Islet of Langerhans (tissue), 1 donor: ENCODE data around the gene MLEC.
"Not testable (repeated sequence)": the region's sequence is repeated elsewhere in the genome, so short reads cannot be mapped to it uniquely, and the experiment has no call there.

Experiments
- FAIRE-seq: peaks from one replicate; lab custom pipeline; 2011; peaks lifted over from hg19 to GRCh38; lab: Jason Lieb, UNC

Gene MLEC

DNA sequence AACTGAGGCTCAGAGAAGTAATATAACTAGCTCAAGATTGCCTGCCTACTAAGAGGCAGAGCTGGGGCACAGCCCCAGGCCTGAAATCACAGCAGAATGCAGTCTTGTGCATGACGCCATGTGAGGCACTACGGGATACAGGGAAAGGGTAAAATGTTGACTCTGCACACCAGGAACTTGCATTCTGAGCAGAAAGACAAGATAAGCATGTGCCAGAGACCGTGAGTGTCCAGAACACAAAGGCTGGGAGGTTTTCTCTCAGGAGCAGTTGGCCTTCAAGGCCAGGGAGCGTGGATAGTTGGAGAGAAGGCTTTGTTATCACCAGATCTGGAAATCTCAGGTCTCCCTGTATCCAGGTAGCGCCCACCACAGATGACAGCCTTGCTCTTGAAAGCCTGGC is 23.2 kb upstream of the MLEC start:
- no peak for FAIRE-seq

DNA sequence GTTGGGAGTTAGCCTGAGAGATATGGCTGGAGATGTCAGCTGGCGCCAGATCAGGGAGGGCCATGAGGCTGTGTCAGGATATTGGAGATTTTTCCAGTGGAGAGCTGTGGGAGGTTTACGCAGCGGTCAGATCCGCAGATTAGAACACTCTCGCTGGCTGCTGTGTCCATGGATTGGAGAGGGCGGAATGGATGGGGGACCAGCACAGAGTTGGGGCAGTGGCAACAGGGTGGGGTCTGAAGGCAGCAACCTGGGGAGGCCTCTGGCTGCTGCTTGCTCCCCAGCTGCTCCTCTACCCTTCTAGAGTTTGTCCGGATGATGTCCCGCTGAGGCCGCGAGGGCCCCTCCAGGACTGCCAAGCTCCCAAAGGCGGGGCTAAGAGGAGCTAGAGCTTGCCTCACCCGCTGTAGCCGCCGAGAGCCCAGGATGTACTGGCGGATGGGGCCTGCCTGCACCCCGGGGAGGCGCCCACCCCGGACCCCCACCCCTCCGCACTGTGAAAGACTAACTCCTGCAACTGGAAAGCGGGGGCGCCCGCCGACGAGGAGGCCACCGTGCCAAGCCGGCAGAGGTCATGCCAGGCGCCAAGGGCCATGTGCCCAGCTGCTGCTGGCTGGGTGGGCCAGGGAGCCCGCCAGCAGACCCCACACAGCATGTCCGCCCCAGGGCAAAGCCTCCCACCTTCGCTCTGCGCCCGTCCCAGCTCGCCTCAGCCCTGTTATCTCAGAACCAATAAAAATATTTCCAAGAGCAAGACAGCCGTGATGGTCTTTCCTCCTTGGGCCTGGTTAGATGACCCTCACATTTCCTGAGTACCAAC is 20.2 kb upstream of the MLEC start:
- FAIRE-seq = no peak

DNA sequence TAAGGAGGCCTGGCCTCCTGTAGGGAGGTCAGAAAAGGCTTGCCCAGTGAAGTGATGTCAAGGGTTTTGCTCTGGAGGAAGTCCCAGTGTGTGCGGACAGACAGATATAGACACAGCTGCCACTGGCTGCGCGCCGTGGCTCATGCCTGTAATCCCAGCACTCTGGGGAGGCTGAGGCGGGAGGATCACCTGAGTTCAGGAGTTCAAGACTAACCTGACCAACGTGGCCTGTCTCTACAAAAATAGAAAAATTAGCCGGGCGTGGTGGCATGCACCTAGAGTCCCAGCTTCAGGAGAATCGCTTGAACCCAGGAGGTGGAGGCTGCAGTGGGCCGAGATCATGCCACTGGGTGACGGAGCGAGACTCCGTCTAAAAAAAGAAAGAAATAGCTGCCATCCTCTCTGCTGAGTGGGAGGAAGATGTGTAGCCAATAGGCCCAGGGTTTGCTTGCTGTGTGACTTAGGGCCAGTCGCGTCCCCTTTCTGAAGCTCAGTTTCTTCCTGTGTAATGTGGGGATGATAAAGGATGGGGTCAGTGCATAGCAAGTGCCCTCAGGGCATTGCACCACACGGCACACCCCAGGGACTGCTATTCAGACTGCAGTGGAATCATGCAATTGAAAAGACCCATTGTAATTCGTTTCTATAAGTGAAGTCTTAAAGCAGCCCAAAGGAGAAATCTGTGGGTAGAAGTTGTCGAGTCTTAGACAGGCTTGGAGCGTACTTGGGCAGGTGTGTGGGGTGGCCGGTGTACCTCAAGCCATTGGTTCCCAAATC is 18.7 kb upstream of the MLEC start:
- FAIRE-seq = no peak

DNA sequence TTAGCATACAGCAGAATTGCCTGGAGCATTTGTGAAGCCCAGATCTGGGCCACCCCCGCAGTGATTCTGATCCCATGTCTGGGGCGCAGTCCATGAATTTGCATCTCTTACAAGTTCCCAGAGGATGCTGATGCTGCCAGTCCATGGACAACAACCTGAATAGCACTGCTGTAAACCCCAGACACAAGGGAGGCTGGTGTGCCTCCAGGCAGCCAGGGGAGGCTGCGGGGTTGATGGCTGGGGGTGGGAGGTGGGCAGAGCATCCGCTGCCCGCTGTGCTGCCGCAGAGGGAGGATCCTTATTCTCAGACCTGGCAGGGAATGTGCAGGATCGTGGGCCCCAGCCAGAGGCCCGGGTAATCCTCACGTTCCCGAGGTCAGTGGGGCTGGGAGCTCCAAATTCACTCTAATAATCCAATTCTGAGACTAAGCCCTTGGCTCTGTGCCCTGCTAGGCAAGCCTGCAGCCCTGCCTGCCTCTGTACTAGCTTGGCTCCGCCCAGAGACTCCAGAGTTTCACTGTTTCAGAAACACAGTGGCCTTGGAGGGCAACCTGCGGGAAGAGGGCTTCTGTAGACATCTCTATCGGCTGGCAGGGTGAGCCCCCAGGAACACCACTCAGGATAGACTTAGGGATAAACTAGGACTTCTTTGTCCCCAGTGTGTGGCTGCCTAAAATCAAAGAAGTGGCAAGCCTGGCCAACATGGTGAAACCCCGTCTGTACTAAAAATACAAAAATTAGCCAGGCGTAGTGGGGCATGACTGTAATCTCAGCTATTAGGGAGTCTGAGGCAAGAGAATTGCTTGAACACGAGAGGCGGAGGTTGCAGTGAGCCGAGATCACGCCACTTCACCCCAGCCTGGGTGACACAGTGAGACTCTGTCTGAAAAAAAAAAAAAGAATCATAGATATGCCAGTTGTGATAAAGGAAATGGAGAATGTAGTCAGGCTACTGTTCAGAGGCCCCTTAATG is 17.8 kb upstream of the MLEC start:
- FAIRE-seq = no peak

DNA sequence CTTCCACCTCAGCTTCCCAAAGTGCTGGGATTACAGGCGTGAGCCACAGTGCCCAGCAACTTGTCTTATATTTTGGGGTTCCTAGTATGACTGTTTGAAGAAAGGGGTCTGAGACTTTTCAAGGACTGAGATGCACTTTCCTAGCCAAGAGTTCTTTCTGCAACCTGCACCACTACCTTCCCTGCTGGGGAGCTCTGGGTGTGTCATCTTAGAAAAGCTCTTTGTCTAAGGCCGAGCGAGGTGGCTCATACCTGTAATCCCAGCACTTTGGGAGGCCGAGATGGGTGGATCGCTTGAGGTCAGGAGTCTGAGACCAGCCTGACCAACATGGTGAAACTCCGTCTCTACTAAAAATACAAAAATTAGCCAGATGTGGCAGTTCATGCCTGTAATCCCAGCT is 16.7 kb upstream of the MLEC start:
- FAIRE-seq = not testable (repeated sequence)

DNA sequence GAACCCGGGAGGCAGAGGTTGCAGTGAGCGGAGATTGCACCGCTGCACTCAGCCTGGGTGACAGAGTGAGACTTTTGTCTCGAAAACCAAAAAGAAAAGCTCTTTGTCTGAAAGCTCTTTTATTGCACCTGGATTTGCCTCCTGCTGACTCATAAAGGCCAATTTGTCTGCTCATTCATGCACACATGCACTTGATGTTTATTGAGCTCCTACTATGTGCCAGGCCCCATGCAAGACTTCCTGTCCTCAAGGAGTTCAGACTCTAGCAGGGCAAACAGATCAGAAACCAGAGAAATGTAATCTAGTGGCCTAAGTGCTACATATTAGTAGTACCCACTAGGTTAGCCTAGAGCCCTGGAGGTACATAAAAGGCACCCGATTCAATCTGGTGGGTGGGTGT is 16.3 kb upstream of the MLEC start:
- no peak for FAIRE-seq

DNA sequence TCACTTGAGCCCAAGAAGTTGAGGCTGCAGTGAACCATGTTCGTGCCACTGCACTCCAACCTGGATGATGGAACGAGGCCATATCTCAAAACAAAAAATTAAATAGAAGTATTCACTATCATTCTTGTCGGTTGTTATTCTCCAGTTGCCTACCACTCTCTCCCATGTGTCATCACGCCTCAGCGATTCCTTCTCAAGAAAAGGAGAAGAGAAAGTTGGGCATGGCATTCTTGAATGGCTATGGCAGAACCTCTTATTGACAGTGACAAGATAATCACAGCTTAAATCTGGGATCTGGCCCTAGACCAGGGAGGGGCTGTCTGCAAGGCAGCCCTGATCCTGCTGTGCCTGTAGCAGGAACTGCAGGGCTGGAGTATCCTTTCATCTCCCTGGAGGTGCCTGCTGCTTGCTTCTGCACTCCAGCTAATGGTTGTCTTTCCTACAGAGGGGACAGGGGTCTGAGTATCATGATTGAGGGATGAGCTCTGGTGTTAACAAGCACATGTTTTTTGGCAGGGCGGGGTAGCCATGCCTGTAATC is 12.8 kb upstream of the MLEC start:
- FAIRE-seq = no peak

DNA sequence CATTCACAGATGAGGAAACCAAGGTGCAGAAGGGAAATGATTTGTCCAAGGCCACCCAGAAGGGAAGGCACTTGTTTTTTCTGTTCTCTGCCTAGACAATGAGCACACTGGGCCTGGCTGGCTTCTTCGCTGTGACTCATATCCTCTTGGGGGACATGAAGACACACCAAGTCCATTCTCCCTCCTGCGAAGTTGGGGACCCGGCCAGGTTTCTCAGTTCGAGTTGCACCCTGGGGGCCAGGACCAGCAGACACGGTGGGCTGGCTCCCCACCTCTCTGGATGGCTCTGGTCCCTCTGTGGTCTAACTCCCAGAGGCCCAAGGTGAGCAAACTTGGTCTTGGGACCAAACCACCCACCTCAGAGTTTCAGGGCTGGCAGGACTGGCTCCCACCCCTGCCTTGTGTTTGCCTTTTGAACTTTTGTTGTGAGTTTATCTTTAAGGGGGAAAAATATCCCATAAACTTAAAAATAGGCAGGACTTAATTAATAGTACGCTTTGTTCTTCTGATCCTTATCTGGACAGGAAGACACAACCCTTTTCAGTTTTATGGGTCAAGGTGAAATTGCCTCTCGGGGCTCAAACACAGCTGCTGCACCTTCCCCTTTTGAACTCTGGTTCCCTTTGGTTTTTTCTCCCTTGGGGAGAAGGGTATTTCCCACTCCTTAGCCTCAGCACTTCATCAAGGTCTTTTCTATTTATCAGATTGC is 9.0 kb upstream of the MLEC start:
- no peak for FAIRE-seq

DNA sequence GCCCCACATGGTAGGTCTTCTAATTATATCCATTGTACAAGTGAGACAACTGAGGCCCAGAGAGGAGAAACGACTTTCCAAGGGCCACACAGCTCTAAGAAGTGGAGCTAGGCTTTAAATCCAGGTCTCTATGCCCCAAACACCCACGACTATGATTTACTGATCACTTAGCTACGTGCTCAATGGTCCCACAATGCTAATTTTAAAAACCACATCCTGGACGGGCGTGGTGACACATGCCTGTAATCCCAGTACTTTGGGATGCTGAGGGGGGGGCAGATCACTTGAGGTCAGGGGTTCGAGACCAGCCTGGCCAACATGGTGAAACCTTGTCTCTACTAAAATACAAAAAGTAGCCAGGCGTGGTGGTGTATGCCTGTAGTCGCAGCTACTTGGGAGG is 8.4 kb upstream of the MLEC start:
- no peak for FAIRE-seq

DNA sequence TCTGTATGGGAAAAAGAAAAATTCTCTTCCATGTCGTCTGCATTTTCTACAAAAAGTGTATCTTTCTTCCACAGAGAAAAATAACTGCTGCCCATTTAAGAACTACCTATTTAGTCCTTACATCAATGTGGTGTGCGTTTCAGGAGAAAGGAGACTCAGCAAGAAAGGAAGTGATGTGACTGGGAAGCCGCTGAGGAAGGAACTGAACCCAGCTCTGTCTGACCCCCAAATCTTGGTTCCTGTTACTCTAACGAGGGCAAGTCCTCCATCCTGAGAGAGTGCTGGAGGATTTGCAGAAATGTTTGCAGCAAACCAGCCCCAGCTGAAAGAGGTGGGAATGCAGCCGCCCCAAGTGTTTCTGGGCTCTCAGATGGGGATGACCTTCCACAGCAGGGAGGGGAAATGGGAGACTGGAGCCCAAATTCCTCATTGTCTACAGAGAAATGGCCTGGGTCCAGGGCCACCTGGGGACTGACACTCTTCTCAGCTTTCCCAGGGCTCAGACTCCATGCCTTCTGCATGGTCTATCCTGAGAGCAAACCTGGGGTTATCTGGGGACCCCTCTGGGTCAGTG is 6.7 kb upstream of the MLEC start:
- FAIRE-seq = no peak

DNA sequence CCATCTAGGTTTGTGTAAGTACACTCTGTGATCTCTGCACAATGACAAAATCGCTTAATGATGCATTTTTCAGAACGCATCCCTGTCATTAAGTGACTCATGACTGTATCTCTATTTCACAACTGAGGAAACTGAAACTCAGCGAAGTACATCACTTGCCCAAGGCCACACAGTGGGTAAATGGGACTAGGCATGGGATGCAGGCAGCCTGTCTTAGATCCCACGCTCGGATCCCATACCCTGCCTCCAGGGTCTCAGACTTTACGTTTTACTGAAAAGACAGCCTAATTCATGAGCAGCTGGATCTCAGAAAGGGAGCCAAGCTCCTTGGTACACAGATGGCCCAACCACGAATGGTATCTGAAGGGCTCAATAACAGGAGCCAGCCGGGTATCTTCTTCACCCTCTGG is 2.4 kb upstream of the MLEC start:
- no peak for FAIRE-seq

DNA sequence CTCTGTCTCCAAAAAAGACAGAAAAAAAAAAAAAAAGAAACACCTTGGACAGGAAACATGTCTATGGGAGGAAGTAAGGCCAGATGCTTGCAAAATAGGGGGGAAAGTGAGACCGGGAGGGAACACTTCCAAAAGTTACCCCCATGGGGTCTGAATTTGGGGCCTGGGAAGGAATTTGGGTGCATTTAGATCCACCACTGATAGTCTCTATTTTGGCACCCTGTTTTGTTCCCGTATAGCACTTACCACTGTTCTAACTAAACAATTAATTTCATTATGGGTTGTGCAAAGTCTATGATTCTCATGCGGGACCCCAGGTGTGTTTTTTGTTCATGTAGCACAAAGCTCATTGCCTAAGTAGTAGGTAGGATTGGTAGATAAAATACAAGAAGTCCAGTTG is 1.4 kb upstream of the MLEC start:
- no peak for FAIRE-seq

DNA sequence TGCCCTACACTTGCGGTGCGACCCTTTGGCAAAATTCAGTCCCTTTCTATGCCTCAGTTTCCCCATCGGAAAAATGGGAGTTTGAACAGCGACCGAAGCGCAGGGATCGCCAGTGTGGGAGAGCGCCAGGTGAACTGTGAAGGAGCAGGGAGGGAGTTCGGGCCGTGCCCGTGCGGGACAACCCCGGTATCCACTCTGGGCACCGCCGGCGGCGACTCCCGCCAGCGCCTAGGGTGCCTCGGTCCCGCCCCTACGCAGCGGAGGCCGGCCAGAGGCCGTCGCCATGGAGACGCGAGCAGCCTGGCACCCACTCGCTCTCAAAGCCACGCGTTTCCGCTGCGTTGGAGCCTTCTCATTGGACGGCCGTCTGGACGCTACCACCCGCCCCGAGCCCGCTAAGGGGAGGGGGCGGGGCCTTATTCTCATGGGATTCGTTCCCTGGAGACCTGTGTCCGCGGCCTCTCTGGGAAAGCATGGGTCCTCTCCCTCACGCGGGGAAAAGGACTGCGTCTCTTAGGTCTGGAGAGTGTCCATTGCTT is 729 bp upstream of the MLEC start:
- FAIRE-seq = no peak

DNA sequence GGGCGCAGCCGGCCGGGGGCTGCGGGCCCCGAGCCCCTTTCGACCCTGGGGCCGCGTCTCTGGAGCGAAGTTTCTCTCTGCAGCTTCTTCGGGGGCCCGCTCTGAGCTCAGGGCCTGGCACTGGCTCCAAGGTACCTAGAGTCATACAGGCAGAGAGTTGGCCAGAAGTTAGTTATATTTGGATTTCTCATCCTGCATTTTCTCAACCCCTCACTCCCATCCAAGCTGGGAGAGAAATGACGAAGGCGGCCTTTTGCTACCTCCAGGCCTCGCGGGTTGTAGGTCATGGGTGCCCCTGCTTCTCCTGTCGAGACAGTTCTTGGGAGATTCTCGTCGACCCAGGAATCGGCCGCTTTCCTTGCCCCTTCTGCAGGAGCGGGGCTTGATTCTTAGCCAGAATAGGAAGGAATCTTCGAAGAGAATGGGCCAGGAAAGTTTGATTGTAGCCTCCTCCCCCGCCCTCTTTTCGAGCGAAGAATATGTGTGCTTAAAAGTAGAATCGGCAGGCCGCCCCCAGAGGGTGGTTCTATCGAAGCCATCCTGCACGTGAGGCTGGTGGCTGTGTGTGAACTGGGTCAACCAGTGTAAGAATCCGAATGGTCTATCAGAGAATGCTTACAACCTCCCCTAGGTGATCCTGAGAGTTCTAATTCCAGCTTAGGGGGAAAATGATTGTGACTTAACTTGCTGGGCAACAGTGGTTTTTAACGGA is 785 bp downstream of the MLEC start:
- FAIRE-seq = no peak

DNA sequence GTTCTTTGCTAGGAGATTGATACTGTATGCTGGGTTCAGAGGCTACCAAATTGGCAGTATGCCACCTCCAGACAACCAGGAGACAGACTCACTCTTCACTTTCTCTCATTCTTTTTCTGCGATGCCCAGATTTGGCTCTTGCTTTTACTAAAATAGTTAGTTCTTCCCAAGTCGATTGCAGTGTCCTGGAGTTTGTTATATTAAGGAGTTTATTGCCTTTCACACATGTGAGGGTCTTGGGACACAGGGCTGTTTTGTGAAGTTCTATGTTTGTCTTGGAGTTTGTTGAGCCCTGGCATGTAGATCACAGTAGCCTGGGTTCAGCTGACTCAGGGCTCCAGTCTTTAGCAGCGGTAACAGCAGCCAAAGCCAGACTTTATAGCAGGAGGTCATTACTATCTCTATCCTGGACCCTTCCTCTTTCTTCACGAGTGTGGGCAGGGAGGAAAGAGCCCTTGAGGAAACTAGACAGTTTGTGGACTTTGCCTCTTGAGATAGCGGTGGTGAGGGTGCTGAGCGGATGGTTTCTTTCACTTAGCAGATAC is 1.6 kb downstream of the MLEC start:
- no peak for FAIRE-seq

DNA sequence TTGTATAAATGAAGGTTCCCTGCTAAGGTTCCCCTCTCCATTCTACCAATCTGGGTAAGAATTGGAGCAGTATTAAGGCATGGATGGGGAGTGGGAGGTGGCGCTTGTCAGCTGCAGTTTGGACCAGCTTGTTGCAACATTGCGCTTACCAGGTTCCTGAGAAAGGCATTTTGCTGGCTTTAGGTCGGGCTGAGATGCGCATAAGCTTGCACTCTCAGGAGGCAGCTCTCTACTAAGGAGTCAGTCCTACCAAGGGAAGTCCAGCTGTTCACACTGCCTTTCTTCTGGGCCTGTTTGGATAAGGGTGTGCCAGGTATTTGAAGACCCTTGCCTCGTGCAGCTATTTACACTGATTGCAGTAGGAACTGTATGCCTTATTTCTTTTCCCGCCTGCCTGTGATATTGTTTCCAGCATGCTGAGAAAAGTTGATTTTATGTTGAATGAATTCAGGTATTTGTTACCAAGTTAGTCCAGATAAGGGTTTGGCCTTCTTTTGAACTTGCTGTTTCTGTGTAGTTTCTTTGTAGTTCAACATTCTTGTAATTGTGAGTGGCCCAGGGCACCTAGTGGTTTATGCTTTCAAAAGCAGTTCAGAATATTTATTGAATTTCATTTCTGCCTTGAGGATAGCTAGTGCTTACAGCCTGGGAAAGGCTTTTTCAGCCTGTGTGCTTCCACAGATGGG is 2.6 kb downstream of the MLEC start:
- no peak for FAIRE-seq

DNA sequence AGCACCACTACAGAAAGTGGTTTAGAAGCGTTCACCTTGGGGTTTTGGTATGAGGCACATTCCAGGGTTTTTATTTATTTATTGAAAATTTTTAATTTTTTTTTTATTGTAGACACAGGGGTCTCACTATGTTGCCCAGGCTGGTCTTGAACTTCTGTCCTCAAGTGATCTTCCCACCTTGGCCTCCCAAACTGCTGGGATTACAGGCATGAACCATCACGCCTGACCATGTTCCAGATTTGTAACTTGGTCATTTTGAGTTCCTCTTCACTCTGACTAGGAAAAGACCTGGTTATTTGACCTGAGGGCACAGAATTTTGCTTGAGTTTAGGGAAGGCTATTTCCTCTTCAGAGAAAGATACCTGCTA is 3.1 kb downstream of the MLEC start:
- FAIRE-seq = no peak

DNA sequence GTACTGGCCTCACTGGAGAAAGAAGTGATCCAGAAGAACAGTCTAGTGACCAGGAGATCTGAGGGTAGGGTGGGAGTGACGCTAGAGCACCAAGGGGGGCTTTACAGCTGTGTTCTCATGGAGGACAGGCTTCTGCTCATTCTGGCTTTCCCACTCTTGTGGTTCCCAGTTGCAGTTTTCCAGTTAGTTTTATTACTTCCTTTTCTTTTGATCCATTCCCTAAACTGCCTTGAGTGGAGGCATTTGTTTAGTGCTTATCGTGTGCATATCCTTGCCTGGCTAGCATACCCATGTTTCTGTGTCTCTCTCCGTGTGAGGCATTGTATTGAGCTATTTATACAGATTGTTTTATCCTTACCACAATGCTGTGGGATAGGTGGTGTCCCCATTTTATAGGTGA is 4.0 kb downstream of the MLEC start:
- no peak for FAIRE-seq

DNA sequence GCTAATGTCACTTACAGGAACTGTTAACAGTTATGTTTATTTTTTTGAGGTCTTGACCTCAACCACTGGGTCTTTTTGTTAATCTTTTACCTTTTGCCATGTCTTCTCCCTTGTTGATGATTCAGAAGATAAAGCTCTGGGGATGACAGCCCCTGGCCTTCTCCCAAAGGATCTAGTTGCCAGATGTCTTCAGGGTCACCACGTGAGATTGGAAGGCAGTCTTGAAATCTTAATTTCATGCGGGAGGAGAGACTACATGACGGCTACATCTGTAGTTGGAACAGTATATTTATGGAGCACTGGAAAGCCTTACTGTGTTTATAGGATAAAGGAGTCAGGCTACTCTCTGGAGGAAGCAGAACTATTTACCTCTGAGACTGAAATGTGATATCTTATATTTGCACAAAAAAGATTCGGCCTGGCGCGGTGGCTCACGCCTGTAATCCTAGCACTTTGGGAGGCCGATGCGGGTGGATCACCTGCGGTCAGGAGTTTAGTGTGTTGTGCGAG is 5.6 kb downstream of the MLEC start:
- peak; percentile 41 for FAIRE-seq
